ENCODE measurements around the gene ZNF878.

GRCh38 chr19:12077375-12077774 lies 24.6 kb upstream of the ZNF878 start:
- no peak for TF ChIP-seq CTCF (conservative IDR thresholded peaks at IDR 0.05; ENCODE audit: low read depth, low read length)
- TF ChIP-seq EZH2 (IDR thresholded peaks at IDR 0.05; ENCODE audit: borderline replicate concordance, low read depth, low read length, poor library complexity, severe bottlenecking), result no peak

Measured in A673 (cell line).